Stimulated activated CD4-positive, alpha-beta T cell treated with anti-CD3 and anti-CD28 coated beads, TNF-alpha, amount 100 ng/mL, for 24 hours (primary cell): ENCODE measurements around the gene CRLF2.
"Not testable (repeated sequence)": the region's sequence is repeated elsewhere in the genome, so short reads cannot be mapped to it uniquely, and the experiment has no call there.

Experiments
- DNase-seq, 3 experiments: peaks; one replicate each; pipeline ENCODE4 v3.0.0-alpha.2; 2020; ENCODE audit warnings: low read depth in 3 of 3

CRLF2 gene

DNA sequence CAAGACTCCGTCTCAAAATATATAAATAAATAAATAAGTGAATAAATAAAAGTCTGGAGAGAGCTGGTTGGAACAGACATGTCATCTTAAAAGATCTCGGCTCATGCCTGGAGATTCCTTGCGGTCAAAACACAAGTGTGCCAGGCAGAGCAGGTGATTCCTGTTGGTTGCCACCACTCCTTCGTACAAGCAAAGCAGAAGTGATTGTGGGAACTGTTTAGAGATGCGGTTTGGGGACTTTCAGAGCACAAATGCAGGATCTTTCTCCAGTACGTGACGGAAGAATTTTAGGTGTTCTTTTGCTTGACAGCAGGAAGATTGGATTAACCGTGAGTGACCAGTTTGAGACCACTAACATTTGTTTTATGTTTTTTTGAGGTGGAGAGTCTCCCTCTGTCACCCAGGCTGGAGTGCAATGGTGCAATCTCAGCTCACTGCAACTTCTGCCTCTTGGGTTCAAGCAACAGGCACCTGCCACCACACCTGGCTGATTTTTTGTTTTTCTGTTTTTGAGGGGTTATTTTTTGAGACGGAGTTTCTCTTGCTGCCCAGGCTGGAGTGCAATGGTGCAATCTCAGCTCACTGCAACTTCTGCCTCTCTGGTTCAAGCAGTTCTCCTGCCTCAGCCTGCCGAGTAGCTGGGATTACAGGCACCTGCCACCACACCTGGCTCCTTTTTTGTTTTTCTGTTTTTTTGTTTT is 2.8 kb upstream of the CRLF2 start:
- DNase-seq: no peak

DNA sequence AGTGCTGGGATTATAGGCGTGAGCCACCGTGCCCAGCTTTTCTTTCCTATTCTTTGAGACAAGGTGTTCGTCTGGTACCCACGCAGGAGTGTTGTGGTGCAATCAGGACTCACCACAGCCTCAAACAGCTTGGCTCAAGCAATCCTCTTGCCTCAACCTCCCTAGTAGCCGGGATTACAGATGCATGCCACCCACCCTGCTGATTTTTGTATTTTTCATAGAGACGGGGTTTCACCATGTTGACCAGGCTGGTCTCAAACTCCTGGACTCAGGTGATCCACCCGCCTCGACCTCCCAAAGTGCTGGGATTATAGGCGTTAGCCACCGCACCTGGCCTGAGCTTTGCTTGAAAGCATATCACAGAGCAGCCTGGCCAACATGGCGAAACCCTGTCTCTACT is 1.5 kb upstream of the CRLF2 start:
- no peak for DNase-seq

DNA sequence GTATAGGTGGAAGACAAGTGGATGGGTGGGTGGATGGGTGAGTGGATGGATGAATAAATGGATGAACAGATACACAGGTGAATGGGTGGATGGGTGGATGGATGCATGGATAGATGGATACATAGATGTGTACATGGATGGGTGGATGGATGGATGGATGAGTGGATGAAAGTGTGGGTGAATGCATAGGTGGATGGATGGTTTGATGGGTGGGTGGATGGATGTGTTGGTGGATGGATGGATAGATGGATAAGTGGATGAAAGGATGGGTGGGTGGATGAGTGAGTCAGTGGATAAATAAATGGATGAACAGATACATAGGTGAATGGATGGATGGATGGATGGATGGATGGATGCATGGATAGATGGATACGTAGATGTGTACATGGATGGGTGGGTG is 1.6 kb downstream of the CRLF2 start:
- DNase-seq: no peak

DNA sequence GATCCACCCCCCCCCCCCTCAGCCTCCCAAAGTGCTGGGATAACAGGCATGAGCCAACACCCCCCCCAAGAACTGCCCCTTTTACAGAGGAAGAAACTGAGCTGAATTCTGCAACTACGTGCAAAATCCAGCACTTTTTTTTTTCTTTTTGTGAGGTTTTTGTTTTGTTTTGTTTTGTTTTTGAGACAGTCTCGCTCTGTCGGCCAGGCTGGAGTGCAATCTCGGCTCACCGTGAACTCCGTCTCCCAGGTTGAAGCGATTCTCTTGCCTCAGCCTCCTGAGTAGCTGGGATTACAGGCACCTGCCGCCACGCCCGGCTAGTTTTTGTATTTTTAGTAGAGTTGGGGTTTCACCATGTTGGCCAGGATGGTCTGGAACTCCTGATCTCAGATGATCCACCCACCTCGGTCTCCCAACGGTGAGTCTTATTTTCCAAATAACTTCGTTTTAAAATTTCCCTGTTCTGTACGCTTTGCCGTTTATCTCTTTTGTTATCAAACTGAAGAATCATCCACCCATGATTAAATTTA is 4.9 kb downstream of the CRLF2 start:
- no peak for DNase-seq

DNA sequence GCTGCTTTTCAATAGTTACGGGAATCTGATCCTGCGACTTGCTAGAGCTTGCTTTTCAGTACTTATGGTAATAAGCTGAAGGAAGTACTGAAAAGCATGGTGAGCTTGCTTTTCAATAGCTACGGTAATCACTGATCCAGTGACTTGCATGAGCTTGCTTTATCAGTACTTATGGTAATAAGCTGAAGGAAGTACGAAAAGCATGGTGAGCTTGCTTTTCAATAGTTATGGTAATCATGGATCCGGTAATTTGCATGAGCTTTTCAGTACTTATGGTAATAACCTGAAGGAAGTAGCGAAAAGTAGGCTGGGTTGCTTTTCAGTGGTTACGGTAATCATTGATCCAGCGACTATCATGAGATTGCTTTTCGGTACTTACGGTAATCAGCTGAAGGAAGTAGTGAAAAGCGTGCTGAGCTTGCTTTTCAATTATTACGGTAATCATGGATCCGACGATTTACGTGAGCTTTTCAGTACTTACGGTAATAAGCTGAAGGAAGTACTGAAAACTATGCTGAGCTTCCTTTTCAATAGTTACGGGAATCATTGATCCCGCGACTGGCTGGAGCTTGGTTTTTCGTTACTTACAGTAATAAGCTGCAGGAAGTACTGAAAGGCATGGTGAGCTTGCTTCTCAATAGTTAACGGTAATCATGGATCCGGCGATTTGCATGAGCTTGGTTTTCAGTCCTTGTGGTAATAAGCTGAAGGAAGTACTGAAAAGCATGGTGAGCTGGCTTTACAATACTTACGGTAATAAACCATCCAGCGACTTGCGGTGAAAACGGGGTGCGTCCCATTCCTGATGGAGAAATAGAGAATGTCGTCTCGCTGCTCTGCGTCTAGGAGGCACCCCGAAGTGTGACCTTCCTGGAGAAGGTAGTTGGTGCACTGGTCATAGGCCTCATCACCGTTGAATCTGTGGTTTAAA is 6.5 kb downstream of the CRLF2 start:
- no peak for DNase-seq

DNA sequence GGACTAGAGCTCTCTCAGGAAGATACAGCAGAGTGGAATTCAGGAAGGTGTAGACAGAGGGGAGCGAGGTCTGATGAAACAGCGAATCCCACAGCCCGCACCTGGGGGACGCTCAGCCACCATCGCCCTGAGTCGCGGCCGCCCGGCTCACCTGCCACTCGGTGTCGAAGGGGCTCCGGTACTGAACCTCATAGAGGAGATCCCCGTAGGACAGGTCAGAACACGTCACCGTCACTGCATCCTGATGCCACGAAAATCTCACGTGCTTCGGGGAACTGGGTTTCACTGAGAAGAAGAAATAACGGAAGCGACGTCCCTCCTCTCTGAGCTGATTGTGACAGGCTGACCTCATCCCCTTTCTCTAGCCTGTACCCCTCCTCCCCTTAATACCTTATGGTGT is 10.2 kb downstream of the CRLF2 start:
- no peak for DNase-seq

DNA sequence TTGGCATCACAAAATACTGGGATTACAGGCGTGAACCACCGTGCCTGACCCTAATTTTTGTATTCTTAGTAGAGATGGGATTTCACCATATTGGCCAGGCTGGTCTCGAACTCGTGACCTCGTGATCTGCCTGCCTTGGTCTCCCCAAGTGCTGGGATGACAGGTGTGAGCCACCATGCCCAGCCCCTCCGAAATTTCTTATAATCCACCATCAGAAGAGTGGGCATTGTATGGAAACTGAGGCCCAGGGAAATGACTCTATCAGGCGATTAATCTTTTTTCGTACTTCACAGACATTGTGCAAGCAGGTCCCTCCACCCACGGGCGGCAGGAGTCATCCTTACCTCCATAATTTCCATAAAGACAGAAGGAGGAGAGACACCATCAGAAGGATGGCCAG is 16.0 kb downstream of the CRLF2 start:
- DNase-seq: no peak

DNA sequence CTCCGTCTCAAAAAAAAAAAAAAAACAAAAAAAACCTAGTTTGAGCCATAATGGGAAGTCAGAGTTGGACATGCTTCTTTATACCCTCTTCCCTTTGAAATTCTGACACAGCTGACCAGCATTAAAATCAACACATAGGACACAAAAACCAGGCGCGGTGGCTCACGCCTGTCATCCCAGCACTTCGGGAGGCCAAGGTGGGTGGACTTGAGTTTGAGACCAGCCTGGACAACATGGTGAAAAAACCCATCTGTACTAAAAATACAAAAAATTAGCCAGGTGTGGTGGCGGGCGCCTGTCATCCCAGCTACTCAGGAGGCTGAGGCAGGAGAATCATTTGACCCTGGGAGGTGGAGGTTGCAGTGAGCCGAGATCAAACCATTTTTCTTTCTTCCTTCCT is 20.3 kb downstream of the CRLF2 start:
- not testable (repeated sequence) for DNase-seq

DNA sequence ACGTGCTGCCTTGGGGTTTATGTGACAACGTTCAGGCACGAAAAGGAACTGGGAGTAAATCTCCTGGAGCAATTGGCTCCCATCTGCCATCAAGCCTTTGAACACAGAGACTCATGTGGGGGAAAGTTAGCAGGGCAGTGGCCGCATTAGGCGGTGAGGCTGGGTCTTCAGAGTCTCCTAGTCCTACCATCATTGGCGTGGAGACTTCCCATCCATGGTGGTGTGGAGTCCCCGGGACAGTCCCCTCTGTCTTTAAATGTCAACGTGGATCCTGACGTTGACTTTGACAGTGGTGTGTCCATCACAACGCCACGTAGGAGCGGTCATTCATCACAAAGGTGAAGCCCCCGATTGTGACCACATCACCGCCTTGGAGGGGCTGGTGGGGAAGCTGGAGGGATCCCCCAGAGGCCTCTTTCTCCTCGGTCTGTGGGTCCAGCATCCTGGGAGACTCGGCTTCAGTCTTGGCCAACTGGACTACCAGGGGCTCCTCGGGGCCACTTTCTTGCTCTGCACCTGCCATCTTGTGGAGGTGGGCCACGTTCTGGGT is 21.8 kb downstream of the CRLF2 start:
- no peak for DNase-seq

DNA sequence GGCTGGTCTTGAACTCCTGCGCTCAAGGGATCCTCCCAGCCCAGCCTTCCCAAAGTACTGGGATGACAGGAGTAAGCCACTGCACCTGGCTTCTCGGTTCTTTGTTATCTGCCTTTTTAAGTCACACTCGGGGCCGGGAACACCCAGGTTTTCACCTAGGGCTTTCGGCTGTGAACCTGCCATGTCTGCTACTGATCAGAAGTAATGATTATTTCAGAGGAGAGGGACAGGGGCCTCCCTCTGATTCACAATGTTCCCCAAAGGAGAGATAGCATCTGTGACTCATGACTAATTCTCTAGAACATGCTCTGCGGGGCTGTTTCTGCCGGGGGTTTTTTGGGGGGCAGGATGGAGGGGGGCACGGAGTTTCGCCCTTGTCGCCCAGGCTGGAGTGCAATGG is 26.9 kb downstream of the CRLF2 start:
- DNase-seq: no peak

DNA sequence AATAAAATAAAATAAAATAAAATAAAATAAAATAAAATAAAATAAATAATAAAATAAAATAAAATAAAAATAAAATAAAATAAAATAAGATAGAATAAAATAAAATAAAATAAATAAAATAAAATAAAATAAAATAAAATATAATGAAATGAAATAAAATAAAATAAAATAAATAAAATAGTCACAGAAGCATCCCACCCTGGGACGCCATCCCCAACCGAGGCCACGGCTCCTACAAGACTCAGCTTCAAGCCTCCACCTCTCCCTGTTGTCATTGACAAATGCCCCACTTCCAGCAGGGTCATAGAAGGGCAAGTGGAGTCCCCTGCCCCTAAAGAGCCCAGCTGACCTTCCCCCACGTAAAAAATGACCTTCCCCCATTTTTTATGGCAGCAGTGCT is 30.2 kb downstream of the CRLF2 start:
- no peak for DNase-seq

DNA sequence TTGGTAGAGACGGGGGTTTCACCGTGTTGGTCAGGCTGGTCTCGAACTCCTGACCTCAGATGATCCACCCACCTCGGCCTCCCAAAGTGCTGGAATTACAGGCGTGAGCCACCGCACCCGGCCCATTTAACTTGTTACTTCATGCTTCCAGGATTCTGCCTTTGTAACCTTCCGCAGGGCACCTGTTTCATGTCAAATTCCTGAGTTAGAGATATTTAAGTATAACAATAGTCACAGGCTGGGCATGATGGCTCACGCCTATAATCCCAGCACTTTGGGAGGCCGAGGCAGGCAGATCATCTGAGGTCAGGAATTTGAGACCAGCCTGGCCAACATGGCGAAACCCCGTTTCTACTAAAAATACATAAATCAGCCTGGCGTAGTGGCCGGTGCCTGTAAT is 30.8 kb downstream of the CRLF2 start:
- not testable (repeated sequence) for DNase-seq

DNA sequence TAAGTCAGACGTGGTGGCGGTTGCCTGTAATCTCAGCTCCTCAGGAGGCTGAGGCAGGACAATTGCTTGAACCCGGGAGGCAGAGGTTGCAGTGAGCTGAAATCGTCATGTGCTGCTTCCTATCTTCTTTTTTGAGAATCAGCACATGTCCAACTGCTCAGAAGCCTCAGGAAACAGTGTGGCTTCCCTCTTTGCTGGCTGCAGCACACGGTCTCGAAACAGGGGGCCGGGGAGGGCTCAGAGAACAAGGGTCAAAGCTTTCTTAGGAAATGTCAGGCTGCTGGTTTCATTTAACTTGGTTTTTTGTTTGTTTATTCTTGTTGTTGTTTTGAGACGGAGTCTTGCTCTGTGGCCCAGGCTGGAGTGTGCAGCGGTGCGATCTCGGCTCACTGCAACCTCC is 31.3 kb downstream of the CRLF2 start:
- no peak for DNase-seq

DNA sequence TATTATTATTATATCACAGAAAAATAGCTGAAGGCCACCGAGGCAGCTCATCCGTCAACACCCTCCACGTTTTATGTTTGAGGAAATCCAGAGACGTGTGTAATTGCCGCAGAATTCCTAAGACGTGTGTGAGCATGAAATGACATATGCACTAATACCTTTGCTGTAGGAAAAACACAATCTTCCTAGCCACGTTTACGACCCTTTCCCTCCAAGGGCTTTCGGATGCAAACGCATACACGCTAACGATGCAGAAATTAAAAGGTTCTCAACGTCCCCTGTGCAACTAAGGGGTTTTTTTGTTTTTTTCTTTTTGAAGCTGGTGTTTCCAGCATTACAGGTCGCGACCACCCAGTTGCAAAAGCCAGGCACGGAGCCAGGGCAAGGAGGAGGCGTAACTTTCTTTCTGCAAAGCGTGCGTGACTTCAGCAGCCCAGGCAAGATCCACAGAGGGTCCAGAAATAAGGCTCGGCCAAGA is 33.8 kb downstream of the CRLF2 start:
- DNase-seq: no peak

DNA sequence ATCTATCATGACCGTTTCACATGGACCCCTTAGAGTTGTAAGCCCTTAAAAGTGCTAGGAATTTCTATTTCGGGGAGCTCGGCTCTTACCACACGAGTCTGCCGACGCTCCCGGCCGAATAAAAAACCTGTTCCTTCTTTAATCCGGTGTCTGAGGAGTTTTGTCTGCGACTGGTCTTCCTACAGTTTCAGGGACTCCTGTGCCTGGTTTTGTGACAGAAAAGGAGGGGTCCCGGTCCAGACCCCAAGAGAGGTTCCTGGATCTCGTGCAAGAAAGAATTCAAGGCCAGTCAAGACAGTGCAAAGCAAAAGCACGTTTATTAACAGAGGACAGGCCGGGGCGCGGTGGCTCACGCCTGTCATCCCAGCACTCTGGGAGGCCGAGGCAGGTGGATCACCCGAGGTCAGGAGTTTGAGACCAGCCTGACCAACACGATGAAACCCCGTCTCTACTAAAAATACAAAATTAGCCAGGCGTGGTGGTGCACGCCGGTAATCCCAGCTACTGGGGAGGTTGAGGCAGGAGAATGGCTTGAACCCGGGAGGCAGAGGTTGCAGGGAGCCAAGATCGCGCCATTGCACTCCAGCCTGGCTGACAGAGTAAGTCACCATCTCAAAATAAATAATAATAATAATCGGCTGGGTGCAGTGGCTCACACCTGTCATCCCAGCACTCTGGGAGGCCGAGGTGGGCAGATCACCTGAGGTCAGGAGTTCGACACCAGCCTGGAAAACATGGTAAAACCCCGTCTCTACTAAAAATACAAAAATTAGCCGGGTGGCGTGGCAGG is 35.7 kb downstream of the CRLF2 start:
- DNase-seq: not testable (repeated sequence)

DNA sequence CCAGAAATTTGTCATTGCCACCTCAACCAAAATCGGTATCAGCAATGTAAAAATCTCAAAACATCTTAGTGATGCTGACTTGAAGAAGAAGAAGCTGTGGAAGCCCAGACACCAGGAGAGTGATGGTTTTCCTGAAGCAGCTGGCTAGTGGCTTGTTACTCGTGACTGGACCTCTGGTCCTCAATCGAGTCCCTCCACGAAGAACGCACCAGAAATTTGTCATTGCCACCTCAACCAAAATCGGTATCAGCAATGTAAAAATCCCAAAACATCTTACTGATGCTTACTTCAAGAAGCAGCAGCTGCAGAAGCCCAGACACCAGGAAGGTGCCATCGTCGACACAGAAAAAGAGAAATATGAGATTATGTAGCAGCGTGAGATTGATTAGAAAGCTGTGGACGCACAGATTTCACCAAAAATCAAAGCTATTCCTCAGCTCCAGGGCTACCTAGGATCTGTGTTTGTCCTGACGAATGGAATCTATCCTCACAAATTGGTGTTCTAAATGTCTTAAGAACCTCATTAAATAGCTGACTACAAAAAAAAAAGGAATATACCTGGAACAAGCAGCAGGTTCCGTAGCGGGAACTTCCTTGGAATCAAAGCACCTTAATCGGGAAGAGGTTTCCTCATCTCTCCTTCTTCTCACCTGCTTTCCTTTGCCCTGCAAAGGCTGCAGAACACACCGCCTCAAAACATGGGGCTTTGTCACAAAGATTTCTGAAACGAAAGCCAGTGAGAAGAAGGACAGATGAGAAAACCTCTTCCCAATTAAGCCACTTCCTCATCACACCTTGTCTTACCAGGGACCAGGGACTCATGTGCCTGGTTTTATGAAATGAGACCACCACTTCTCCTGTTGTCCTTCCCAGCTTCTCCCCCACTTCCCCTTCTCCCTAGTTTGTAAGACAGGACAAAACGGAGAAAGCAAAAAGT is 37.6 kb downstream of the CRLF2 start:
- DNase-seq: not testable (repeated sequence)

DNA sequence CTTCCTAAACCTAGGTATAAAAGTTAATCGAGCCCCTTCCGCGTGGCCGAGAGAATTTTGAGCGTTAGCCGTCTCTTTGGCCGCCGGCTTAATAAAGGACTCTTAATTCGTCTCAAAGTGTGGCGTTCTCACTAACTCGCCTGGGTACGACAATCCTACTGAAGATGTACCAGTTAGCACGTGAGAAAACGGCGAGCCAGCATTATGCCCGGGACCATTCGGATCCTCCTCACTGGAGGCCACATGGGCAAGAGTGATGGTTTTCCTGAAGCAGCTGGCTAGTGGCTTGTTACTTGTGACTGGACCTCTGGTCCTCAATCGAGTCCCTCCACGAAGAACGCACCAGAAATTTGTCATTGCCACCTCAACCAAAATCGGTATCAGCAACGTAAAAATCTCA is 39.0 kb downstream of the CRLF2 start:
- not testable (repeated sequence) for DNase-seq

DNA sequence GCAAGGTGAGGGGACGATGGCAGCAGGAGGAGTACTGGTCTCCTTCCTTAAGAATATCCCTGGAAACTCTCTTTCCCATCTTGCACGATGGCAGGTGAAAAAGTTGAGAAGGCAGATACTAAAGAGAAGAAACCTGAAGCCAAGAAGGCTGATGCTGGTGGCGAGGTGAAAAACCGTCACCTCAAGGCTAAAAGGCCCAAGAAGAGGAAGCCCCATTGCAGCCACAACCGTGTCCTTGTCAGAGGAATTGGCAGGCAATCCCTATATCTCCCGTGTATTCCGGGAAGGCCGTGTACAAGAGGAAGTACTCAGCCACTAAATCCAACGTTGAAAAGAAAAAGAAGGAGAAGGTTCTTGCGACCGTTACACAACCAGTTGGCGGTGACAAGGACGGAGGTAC is 40.0 kb downstream of the CRLF2 start:
- no peak for DNase-seq

DNA sequence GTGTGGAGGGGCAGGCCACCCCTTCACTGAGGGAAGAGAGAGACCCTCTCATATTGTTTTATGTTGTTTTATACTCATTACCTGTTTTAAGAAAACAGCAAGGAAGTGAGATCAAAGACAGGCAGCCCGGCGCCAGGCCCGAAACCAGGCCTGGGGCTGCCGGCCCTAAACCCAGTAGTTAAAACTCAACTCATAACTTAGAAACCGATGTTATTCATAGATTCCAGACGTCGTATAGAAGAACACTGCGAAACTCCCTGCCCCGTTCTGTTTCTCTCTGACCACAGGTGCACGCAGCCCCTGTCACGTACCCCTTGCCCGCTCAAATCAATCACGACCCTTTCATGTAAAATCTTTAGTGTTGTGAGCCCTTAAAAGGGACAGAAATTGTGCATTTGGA is 40.5 kb downstream of the CRLF2 start:
- not testable (repeated sequence) for DNase-seq

DNA sequence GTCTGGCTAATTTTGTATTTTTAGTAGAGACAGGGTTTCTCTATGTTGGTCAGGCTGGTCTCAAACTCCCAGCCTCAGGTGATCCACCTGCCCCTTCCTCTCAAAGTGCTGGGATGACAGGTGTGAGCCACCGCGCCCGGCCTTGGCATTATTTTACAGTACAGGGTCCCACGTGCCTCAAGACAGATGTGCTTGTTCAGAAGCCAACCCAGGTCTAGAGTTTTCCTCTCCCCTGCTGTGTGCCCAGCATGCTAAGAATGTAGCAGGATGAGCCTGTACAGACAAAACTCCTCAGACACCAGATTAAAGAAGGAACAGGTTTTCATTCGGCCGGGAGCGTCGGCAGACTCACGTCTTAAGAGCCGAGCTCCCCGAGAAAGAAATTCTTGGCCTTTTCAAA is 42.2 kb downstream of the CRLF2 start:
- no peak for DNase-seq

DNA sequence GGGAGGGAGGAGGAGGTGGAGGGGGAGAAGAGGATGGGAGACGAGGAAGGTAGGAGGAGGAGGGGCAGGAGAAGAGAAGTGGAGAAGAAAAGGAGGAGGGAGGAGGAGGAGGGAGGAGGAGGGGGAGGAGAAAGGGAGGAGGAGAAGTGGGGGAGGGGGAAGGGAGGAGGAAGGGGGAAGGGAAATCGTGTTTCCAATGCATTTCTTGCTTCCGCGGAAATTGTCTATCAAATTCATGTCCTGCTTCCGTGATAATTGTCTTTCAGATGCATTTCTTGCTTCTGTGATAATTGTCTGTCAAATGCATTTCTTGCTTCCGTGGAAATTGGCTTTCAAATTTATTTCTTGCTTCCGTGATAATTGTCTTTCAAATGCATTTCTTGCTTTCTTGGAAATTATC is 43.3 kb downstream of the CRLF2 start:
- DNase-seq: no peak
